HUDEP-2 (cell line): ENCODE results near the gene ATP10A.
"Not testable (repeated sequence)": the region's sequence is repeated elsewhere in the genome, so short reads cannot be mapped to it uniquely, and the experiment has no call there.

Experiments
- DNase-seq, 76 experiments: peaks; one replicate each; lab custom pipeline; 2025; ENCODE audit not compliant: unreplicated experiment in 76 of 76; lab: John Stamatoyannopoulos, UW

The ATP10A gene

DNA sequence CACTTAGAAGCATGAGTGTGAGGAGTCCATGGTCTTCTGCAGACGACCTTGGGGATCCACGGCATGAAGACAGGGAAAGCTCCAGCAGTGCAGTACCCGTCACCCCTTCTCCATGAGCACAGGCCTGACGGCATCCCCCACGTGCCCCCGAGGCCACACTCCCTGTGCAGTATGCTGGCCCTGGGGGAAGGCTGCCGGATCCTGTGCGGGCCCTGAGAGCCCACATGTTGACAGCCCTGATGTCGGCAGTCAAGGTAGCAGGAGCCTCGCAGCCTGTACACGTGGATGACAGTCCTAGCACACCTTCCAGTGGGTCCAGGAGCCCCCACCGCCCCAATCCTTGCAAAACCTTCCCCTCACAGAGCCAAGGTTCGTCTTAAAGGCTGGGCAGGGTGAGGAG lies 195.3 kb downstream of the ATP10A start:
- no peak for DNase-seq

DNA sequence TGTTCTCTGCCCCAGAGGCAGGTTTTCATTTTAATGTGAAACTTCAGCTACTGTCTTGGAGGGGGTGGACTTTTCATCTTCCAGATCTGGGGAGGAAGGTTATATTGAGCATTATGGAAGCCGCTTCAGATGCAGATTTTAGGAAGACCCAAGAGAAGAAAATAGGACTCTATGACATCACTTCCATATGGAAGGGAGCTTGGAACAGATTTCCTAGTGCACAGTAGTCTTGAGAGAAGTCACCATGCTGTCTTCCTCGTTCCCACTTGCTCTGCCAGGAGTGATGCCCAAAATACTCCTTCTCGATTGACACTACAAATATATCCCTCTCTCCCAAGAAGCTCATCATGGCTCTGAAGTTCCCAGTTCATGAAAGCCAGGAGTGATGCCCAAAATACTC lies 197.2 kb downstream of the ATP10A start:
- DNase-seq: no peak

DNA sequence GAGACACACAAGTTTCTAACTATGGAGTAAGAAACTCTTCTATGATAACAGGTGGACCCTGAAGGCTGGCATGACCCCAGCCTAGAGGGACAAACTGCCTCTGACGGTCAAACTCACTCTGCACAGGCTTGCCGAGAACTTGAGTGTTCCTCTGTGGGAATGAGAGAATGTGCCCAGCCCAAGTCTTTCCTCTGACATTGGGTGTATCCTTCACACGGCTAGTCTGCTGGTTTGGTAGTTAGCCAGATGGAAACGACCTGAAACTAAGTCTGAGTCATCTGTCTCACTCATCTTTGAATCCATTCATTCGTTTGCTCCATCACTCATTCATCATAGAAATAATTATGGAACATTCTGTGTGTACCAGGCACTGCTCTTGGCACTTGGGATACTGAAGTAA lies 198.4 kb downstream of the ATP10A start:
- DNase-seq: no peak

DNA sequence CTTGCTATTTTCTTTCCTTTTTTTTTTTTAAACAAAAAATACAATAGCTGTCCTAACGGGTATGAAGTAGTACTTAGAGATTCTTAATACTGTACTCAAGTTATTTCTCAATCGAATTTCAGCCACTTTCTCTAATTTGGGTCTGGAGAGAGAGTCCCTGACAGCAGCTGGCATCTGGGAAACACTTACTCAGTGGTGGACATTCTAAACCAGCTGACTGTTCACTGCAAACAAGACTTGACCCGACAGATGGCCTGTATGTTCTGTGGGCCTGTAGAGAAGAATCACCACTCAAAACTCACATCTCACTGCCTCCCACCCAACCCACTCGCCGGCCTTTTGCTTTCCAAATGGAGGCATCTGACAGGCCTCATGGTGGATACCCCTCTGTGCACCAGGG lies 199.6 kb downstream of the ATP10A start:
- DNase-seq: no peak

DNA sequence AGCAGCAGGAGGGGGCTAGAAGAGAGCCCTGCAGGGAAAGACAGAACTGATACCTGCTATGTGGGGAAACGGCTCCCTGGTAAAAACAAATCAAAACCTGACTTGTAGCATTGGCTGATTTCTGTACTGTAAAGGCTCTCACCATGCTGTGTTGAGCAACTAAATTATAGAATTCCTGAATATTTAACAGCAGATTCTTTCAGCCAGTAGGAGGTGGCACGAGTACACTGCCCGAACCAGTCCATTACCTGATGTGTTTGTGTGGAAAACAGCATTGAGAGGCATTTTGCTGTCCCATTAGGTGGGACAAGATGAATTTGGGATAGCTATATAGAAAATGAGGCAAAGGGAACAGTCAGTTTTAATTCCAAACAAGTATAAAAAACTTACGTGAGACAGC lies 201.2 kb downstream of the ATP10A start:
- no peak for DNase-seq

DNA sequence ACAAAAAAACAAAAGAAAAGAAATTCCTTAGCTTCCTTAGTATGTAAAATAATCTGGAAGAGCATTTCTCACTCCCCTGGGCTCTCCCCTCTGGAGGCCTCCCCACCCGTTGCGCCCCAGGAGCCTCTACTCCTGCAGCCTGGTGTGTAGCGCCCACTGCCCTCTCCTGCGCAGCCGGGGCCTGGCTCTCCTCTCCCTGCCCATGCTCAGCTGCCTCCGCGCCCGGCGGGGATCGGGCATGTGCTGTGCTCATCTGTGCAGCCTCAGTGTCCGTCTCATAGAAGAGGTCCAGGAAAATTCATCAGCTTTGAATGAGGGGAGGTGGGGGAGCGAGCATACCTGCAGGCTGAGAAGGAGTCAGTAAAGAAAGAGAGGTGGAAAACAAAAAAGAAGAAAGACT lies 203.9 kb downstream of the ATP10A start:
- no peak for DNase-seq

DNA sequence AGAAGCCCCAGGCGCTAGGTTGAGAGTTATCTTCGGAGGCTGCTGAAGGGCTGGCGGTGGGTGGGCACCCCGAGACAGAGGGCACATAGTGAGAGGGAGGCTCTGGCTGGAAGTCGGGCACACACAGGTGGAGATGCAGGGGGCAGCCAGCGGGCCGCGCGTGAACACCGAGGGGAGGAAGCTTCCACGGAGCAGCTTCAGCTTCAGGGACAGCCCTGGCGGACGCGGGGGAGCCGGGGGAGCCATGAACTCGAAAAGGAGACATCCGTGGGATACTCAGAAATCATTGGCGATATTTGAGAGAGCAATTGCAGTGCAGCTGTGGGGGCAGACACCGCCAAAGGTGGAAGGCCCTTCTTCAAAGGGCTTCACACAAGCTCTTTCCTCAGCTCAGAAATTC lies 204.6 kb downstream of the ATP10A start:
- DNase-seq: no peak

DNA sequence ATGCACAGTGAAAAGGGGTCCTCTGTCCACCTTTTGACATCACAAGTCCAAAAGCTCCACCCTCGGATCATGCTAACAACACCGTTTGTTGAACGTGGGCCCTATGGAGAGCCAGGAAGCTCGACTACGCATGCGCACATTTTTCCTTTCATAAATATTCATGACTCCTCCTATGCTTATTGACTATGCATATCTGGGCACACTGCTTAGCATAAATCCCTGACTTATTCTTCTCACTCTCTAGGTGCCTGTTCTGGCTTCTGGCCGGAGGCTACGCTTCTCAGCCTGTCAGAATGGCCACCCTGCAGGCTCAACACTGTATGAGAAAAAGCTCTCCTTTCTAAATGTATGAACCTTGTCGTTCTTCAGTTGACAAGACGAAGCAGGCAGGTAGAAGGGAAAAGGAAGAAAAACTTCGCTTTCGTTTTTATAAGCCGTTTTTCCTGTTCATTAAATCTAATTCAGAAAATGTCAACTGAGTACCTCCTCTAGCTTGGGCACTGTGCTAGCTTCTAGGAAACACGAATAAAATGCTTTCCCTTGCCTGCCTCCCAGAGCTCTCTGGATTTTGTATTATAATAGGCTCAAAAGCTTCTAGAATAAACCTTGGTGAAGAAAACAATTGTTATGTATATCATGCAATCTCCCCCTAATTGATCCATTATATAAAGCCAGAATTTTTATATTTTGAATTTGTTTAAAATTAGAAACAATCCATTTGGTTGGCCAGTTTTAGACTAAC lies 207.7 kb downstream of the ATP10A start:
- DNase-seq: no peak

DNA sequence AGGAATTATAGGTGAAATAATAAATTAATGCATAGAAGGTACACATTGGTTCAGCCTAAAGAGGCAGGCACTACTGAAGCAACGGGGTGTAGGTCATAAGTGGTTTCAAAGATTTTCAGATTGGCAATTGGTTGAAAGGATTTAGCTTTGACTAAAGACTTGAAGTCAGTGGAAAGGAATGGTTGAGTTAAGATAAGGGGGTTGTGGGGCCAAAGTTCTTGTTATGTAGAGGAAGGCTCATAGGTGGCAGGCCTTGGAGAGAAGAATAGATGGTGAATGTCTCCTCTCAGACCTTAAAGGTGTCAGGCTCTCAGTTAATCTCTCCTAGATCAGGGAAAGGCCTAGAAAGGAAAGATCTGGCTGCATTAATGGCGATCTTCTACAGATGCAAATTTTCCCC lies 209.8 kb downstream of the ATP10A start:
- no peak for DNase-seq

DNA sequence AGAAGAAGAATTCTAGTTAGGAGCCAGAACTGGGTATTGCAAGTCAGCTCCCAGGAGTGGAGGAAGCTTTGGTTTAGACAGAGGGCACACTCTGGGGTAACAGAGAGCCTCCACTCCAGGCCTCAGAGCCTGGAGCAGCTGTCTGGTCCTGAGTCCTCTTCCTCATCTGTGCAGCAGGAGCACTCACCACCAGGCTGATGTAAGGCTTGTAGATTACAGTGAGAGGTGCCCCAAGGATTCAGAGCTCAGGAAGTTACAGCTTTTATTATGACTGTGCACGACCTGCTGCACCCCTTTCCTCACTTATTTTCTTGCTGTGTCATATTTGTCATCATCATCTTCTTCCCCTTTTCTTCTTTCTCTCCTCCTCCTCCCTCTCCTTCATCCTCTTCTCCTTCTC lies 210.4 kb downstream of the ATP10A start:
- DNase-seq: no peak

DNA sequence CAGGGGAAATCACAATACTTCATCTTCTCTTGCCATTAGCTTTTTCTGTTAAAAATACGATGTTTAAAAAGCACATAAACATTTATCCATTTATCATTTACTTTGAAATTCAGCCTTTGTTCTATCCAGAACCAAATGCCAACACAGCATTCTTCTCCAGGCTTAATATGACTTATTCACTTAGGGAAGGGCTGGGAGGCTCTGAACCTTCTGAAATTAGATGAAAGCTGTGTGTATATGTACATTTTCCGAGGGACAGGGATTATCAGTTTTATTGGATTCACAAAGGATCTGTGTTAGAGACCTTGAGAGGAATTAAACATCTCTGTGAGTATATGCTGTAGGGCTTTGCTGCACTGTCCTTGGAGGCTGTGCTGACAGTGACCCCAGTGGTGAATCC lies 213.7 kb downstream of the ATP10A start:
- no peak for DNase-seq

DNA sequence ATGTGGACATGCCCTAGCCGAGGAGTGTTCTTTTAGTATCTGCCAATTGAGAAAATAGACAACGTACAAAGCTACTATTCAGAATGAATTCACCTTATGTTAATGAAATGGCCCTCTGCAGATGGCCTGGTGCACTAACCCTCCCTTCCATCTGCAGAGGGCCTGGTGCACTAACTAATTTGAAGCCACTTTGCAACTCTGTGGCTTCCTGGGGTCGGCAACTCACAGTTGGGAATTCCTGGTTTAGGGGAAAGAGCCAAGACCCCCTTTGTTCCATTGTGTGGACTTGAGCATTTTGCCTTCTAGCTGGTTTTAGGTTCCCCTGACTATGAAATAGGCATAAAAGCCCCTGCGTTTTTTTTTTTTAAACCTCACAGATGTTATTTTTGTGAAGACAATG lies 220.0 kb downstream of the ATP10A start:
- no peak for DNase-seq

DNA sequence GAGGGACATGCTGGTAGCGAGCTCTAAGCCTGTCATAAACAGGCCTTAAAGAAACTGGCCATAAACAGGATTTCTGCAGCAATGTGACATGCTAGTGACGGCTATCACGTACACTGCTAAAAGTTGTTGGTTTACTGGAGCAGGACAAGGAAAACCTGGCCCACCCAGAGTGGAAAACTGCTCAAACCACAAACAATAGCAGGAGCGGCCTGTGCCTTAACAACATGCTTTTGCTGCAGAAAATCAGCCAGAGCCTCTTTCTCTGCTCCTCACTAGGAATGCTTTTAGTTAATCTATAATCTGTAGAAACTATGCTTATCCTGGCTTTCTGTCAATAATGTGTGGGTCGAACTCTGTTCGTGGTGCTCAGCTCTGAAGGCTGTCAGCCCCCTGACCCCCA lies 221.4 kb downstream of the ATP10A start:
- no peak for DNase-seq

DNA sequence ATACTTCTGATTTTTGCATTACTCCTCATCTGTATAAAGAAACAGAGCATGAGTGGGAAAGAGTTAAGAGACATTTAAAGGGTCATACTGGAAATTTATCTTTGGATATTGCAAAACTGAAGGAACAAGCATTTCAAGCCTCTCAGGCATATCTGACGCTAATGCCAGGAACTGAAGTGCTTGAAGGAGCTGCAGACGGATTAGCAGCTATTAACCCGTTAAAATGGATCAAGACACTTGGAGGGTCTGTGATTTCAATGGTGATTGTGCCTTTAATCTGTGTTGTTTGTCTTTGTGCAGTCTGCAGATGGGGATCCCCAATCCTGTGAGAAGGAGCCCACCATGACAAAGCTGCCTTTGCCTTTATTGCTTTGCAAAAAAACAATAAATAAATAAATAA lies 221.8 kb downstream of the ATP10A start:
- DNase-seq: no peak

DNA sequence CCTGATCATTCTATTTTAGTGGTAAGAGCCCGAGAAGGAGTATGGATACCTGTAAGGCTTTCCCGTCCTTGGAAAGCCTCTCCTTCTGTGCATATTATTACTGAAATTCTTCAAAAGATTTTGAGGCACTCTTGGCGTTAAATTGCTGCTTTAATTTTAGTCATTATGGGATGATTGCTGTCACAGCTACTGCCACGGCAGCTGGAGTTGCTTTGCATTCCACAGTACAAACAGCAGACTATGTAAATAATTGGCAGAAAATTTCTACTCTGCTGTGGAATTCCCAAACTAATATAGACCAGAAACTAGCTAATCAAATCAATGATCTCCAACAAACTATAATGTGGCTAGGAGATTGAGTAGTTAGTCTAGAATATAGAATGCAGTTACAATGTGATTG lies 222.2 kb downstream of the ATP10A start:
- not testable (repeated sequence) for DNase-seq

DNA sequence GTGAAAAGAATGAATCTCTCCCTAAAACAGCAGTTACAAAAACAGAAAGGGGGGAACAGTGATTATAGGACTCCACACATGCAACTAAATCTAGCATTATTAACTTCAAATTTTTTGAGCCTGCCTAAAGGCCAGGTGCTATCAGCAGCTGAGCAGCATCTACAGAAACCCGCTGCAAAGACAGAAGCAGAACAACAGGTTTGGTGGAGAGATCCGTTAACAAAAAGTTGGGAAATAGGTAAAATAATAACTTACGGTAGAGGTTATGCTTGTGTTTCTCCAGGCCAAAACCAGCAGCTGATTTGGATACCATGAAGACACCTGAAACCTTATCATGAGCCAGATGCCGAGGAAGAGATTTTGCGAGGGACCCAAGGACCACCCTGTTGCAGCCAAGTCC lies 222.7 kb downstream of the ATP10A start:
- DNase-seq: no peak

DNA sequence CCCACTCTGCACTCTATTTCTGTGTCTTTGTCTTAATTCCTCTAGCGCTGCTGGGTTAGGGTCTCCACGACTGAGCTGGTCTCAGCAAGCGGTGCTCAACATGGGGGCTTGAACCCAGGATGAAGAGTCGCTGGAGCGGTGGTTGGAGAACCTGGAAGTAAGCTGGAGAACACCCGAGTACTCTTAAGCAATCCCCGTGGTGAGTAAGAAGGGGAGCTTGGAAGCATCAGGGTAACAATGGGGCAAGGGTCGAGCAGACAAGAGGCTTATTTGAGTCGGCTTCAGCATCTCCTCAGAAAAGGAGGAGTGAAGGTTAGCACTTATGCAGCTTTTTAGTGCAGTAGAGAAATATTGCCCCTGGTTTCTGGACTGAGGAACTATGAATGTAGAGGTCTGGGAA lies 226.6 kb downstream of the ATP10A start:
- not testable (repeated sequence) for DNase-seq

DNA sequence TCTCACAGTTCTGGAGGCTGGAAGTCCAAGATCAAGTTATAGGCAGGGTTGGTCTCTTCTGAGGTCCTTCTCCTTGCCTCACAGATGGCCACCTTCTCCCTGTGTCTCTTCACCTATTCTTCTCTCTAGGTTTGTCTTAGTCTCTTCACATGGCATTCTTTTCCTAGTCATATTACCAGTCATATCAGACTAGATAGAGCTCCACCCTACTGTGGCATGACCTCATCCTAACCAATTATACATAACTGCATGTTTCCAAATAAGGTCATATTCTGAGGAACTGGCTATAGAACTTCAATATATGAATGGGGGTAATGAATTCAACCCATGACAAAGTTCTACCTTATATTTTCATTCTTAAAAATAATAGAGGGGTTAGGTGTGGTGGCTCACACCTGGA lies 227.9 kb downstream of the ATP10A start:
- no peak for DNase-seq

DNA sequence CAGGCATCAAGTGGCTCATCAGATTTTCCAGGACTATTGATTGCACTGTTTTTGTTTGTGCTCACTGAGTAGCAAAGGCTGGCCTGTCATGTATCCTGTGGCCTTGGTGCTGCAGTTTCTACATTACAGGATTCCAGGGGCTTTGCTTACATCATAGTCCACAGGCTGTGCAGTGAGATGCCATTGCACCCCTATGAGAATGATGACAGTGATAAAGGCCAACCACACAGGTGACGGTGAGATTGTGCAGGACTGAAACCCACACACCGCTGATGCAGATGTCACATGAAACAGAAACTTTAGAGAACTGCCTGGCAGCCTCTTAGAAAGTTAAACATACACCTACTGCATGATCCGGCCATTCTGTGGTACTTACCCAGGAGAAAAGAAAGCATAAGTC lies 229.3 kb downstream of the ATP10A start:
- DNase-seq: no peak

DNA sequence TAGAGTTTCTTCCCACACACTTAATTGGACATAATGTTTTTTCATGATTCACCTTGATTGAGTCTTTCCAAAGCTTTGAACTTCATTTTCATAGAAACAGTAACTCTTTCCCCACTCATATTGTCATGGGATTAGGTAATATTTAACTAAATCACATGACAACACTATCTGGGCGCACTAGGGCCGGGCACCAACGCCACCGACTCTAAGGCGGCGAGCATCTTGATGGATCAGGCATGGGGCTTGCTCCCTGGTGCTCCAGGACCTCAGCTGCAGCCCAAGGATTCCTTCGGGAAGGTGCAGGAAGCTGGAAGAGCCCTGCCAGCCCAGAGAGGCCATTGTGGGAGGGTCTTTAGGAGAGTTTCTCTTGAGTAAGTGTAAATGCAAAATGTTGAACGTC lies 231.2 kb downstream of the ATP10A start:
- DNase-seq: no peak
